LNCAP (cell line): ENCODE results near the gene COMMD10.
A peak's percentile ranks its signal among the peaks of the same experiment; 100 is the strongest.

Source experiments
- TF ChIP-seq, protein P1 (sequence below): fragments of 450-650 bp; IDR thresholded peaks from 2 replicates; pipeline ENCODE4 v1.5.1; 2017; ENCODE audit warnings: mild to moderate bottlenecking

COMMD10 gene

DNA sequence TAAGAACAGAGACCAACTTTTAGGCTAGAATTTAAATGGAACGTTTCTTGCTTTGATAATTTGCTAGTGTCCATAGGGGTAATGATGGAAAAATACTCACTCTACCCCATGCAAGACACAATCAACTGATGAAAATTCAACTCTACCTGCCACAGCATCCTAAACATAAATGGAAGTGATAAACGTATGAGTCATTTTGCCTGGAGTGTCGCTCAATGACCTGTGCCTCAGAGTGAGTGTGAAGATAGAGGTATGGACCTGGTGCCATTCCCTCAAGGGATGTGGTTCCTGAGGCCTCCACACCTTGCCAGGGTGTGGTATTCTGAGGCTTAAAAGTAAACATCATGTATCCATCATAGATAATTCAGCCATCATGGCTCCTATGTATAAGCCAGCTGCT is 38.6 kb upstream of the COMMD10 start:
- TF ChIP-seq, protein P1, sequence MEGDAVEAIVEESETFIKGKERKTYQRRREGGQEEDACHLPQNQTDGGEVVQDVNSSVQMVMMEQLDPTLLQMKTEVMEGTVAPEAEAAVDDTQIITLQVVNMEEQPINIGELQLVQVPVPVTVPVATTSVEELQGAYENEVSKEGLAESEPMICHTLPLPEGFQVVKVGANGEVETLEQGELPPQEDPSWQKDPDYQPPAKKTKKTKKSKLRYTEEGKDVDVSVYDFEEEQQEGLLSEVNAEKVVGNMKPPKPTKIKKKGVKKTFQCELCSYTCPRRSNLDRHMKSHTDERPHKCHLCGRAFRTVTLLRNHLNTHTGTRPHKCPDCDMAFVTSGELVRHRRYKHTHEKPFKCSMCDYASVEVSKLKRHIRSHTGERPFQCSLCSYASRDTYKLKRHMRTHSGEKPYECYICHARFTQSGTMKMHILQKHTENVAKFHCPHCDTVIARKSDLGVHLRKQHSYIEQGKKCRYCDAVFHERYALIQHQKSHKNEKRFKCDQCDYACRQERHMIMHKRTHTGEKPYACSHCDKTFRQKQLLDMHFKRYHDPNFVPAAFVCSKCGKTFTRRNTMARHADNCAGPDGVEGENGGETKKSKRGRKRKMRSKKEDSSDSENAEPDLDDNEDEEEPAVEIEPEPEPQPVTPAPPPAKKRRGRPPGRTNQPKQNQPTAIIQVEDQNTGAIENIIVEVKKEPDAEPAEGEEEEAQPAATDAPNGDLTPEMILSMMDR: no peak

DNA sequence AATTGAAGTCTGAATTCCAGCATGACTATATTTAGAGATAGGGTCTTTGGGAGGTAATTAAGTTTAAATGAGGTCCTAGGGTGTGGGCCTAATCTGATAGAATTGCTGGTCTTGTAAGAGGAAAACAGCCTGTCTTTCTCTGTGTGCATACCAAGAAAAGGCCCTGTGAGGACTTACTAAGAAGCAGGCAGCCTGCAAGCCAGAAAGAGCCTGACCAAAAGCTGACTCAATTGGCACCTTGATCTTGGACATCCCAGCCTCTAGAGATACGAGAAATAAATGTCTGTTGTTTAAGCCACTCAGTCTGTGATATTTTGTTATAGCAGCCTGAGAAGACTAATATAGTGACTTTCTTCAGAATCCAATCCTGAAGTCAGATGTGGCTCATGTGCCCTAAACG is 38.0 kb upstream of the COMMD10 start:
- TF ChIP-seq, protein P1: no peak

DNA sequence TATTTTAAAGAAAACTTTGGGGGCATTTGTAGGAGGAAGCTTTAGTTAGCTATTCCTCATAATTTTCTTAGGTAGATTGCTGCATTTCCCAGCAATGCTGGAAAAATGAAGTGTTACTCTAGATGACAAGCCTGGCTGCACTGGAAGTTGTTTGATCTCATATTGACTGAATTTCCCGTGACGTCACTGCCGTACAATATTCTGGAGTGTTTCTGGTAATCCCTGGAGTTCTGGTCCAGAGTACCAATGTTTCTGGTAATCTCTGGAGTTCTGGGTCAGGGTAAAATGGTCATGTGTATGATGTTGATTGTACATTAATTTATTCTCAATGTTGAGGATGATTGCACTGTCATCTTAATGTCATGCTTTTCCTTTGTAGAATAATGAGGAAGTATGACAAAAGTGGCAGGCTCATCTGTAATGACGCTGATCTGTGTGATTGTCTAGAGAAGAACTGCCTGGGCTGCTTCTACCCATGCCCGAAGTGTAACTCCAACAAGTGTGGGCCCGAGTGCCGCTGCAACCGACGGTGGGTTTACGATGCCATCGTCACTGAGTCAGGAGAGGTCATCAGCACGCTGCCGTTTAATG is 26.4 kb upstream of the COMMD10 start:
- TF ChIP-seq, protein P1: no peak

DNA sequence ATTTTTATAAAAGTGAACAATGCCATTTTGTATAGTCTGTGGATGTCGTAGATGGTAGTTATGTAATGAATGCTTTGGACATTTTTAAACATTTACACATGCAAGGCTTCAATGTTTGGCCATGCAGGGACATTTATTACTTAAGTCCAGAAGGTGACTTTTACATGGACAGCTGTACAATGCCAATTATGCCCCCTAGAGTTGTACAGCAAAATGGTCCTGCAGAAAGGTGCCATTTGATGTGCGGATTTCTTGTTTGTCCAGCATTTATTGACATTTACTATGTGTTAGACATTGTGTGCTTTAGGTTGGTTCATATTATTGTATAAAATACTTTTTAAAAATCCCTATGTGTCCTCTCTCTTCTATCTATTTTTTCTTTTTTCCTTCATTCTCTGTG is 22.5 kb upstream of the COMMD10 start:
- TF ChIP-seq, protein P1: peak; percentile 38; the same call in 1 of the 2 replicates

DNA sequence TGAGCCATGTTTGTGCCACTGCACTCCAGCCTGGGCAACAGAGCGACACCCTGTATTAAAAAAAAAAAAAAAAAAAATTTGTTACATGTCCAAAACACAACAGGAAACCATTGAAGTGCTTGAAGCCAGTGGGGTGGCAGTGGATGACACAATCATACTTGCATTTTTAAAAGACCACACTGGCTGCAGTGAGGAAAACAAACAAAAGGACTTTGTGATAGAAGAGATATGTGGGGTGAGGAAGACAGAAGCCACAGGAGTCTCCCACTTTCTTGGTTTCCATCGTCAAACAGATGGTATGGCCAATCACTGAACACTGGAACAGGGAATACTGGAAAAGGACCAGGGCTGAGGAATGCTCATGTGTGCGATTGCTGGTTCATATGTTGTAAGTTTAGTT is 20.9 kb upstream of the COMMD10 start:
- TF ChIP-seq, protein P1: no peak

DNA sequence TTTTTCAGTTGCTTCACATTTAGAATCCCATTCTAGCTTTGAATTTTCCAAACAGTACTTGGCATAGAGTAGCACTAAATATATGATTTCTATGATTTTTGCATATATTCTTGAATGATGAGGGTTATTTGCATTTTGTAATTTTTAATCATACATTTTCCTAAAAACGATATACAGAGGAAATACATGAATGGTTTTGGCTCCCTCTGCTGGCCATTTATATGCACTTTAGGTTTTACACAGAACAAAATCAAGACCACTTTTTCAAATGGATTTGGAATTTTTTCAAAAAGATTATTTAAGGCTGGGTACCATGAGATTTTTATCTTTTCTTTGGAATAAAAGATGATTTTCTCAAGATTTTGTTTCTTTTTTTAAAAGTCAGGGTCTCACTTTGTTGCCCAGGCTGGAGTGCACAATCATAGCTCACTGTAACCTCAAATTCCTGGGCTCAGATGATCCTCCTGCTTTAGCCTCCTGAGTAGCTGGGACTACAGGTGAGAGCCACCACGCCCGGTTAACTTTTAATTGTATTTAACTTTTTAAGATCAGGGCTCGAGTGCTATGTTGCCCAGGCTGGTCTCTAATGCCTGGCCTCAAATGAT is 16.7 kb upstream of the COMMD10 start:
- TF ChIP-seq, protein P1: peak; percentile 87

DNA sequence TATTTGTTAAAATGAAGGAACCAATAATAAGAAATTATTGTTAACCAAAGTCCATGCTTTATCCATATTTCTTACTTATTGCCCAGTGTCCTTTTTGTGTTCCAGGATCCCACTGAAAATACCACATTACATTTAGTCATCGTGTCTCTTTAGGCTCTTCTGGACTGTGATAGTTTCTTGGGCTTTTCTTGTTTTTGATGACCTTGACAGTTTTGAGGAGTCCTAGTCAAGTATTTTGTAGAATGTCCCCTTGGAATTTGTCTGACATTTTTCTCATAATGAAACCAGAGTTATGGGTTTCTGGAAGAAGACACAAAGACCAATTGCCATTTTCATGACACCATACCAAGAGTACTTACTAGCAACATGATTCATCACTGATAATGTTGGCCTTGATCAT is 13.6 kb upstream of the COMMD10 start:
- TF ChIP-seq, protein P1: no peak
